Measurements from ENCODE around the gene LILRB2.
"Not testable (repeated sequence)": the region's sequence is repeated elsewhere in the genome, so short reads cannot be mapped to it uniquely, and the experiment has no call there.

The LILRB2 gene

GRCh38 chr19:54281007-54281728 is at the start of gene LILRB2:
Gene LILRB2, minus strand, starts transcription at chr19:54281110. Its CDS starts 614 bp downstream, at chr19:54280496.
- no peak within 1 kb of the TSS for H3K4me3 ChIP-seq (ENCODE audit: low read length)

GRCh38 chr19:54329476-54330165 is 48.7 kb upstream of the LILRB2 start:
- no peak for TF ChIP-seq ZNF274 (IDR thresholded peaks at IDR 0.05; ENCODE audit: low read depth, low read length)
- H3K4me3 ChIP-seq (ENCODE audit: low read length): no peak overlapping the region

More at GRCh38 chr19:54281007-54281728, at the start of gene LILRB2:
- no peak for TF ChIP-seq ZNF274 (IDR thresholded peaks at IDR 0.05; ENCODE audit: low read depth, low read length)

- H3K4me3 ChIP-seq (ENCODE audit: low read length): not testable (repeated sequence)
Measured at GRCh38 chr19:54328781-54329180, 47.9 kb upstream of the LILRB2 start.

- H3K4me3 ChIP-seq (ENCODE audit: low read length): no peak overlapping the region
- TF ChIP-seq ZNF274 (IDR thresholded peaks at IDR 0.05; ENCODE audit: low read depth, low read length): no peak
Measured at GRCh38 chr19:54325631-54326030, 44.7 kb upstream of the LILRB2 start.

- no peak for TF ChIP-seq ZNF274 (IDR thresholded peaks at IDR 0.05; ENCODE audit: low read depth, low read length)
Measured at GRCh38 chr19:54325194-54325621, 44.3 kb upstream of the LILRB2 start.

GRCh38 chr19:54324071-54324470 is 43.2 kb upstream of the LILRB2 start:
- no peak for TF ChIP-seq ZNF274 (IDR thresholded peaks at IDR 0.05; ENCODE audit: low read depth, low read length)
- no peak overlapping the region for H3K4me3 ChIP-seq (ENCODE audit: low read length)

More at GRCh38 chr19:54325194-54325621, 44.3 kb upstream of the LILRB2 start:
- no peak overlapping the region for H3K4me3 ChIP-seq (ENCODE audit: low read length)

GRCh38 chr19:54322934-54323333 is 42.0 kb upstream of the LILRB2 start:
- not testable (repeated sequence) for H3K4me3 ChIP-seq (ENCODE audit: low read length)

- not testable (repeated sequence) for H3K4me3 ChIP-seq (ENCODE audit: low read length)
Measured at GRCh38 chr19:54322295-54322694, 41.4 kb upstream of the LILRB2 start.

- TF ChIP-seq ZNF274 (IDR thresholded peaks at IDR 0.05; ENCODE audit: low read depth, low read length): no peak
- H3K4me3 ChIP-seq (ENCODE audit: low read length): no peak overlapping the region
Measured at GRCh38 chr19:54319892-54320670, 39.2 kb upstream of the LILRB2 start.

GRCh38 chr19:54319049-54319448 is 38.1 kb upstream of the LILRB2 start:
- H3K4me3 ChIP-seq (ENCODE audit: low read length): no peak overlapping the region
- TF ChIP-seq ZNF274 (IDR thresholded peaks at IDR 0.05; ENCODE audit: low read depth, low read length): no peak

- TF ChIP-seq ZNF274 (IDR thresholded peaks at IDR 0.05; ENCODE audit: low read depth, low read length): no peak
- H3K4me3 ChIP-seq (ENCODE audit: low read length): no peak overlapping the region
Measured at GRCh38 chr19:54317965-54318240, 37.0 kb upstream of the LILRB2 start.

GRCh38 chr19:54317108-54317964 is 36.4 kb upstream of the LILRB2 start:
- no peak overlapping the region for H3K4me3 ChIP-seq (ENCODE audit: low read length)
- no peak for TF ChIP-seq ZNF274 (IDR thresholded peaks at IDR 0.05; ENCODE audit: low read depth, low read length)

- no peak for TF ChIP-seq ZNF274 (IDR thresholded peaks at IDR 0.05; ENCODE audit: low read depth, low read length)
- H3K4me3 ChIP-seq (ENCODE audit: low read length): no peak overlapping the region
Measured at GRCh38 chr19:54316746-54317107, 35.8 kb upstream of the LILRB2 start.

GRCh38 chr19:54315956-54316355 is 35.0 kb upstream of the LILRB2 start:
- no peak for TF ChIP-seq ZNF274 (IDR thresholded peaks at IDR 0.05; ENCODE audit: low read depth, low read length)

More at GRCh38 chr19:54315956-54316355, 35.0 kb upstream of the LILRB2 start:
- H3K4me3 ChIP-seq (ENCODE audit: low read length): no peak overlapping the region
